Activated CD4-positive, alpha-beta T cell treated with anti-CD3 and anti-CD28 coated beads, Interleukin-2, amount 50 U/mL, for 1 hour (primary cell): ENCODE measurements around the gene PRM1.
A peak's percentile ranks its signal among the peaks of the same experiment; 100 is the strongest.

Source experiments
- DNase-seq: peaks from one replicate; pipeline ENCODE4 v3.0.0-alpha.2; 2020

Gene PRM1

DNA sequence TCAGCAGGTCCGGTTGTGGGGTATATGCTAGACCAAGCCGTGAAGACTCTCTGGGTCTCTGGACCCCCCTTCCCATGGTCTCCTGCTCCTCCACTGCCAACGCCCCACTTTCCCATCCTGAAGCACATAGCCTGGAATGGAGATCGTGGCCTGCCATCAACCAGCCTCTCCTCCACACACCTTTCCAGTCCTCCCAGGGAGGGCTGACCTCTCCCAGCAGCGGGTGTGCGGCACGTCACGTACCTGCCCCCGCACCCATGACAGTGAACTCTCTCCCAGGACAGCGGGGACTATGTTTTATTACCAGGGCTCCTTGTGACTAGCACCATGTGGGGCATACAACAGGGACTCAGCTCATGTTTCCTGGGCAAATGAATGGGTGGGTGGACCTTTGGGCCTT, 9.5 kb downstream of the PRM1 start:
- DNase-seq = no peak

DNA sequence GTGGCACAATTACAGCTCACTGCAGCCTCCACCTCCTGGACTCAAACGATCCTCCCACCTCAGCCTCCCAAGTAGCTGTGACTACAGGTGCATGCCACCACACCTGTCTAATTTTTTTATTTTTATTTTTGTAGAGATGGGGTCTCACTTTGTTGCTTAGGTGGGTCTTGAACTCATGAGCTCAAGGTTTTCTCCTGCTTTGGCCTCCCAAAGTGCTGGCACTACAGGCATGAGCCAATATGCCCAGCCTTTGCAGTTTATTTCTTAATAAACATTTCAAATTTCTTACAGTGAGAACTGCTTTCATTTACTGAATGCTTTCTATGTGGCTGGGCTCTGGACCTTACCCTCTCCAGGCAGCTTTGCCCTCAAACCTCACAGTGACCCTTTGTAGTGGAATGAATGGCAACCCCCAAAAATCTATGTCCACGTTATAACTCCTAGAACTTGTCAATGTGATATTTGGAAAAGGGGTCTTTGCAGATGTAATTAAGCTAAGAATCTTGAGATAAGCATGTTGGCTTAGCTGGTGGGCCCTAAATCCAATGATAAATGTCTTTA, 10.4 kb downstream of the PRM1 start:
- DNase-seq = no peak

DNA sequence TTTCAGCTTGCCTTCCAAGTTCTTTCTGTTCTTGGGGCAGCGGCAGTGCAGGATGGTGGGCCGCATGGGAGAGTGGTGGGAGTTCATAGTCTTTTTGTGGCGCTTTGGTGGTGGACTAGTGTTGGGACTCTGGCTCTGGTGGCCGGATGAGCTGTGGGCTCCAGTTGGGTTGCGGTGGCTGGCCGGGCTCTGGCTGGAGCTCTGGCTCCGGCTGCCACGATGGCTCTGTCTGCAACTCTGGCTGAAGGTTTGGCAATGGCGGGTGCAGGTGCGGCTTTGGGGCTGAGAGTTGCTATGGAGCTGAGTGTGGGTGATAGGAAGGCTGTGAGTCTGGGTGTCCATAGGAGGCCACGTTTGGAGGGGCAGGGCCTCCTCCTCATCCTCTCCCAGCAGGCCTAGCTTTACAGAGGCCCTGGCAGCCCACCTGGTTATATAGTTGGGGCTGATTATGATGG, 12.2 kb downstream of the PRM1 start, which contains the start of gene TNP2:
TSS of gene TNP2 (minus strand) at position 405 of the 455 bp plus-strand sequence. CDS start at position 342, 63 bp downstream.
- no peak for DNase-seq

DNA sequence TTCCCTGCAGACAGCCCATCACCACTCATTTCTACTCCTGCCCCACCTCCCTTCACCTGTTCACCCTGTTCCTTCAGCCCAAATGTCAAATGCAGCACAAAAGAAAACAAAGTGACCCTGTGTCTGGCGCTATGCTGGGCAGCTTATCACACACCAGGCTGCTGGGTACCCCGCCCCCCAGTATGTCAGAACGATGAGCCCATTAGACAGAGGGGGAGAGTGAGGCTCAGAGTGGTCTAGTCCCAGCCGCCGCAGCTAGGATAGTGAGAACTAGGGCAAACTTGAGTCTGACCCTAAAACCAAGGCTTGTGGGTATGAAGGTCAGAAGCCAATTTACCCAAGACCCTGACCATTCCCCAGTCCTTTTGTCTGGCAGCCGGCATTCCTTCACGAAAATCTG, 16.0 kb downstream of the PRM1 start:
- no peak for DNase-seq

DNA sequence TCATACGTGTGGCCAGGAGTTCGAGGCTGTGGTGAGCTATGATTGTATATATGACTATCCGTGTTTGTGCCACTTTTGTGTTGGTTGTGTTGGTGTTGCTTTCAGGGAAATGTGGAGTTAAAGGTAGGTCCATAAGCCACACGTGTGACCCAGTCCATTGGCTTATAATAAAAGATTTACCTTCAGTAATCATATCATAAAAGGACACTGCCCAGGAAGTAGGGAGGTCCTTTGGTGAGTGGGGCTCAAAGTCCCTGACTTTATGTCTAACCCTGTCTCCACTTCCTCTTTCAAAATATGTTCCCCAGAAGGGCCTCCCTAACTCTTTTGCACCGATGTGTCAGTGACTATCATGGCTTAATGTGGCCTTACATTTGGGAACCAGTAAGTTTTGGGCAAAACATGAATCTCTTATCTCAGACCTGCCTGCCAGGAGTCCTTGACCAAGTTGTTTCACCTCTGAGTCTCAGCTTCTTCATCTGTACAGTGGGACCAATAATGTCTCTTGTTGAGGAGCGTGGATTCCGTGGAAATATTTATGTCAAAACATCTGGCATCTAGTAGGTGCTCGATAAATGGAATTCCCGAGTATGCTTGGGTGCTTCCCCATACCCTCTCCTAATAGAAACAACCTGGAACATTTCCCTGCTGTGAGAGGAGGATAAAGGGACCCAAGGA, 16.8 kb downstream of the PRM1 start:
- DNase-seq = no peak

DNA sequence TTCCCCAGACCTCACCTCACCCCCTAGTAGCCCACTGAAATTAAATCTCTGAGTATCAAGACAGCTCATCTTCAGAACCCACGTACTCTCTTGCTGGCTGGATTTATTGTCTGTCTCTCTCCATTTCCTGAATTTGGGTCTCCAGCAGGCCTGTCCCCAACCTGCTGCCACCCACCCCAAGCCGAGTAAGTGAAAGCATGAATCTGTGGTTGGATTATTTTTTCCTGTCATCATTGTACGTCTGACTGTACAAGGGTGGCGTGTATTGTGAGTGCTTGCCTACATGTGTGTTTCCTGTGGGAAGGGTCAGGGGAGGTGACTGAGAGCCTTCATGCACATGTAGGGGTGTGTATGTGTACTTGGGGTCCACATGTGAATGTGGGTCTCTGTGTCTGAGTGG, 17.4 kb downstream of the PRM1 start:
- DNase-seq = peak; percentile 16

DNA sequence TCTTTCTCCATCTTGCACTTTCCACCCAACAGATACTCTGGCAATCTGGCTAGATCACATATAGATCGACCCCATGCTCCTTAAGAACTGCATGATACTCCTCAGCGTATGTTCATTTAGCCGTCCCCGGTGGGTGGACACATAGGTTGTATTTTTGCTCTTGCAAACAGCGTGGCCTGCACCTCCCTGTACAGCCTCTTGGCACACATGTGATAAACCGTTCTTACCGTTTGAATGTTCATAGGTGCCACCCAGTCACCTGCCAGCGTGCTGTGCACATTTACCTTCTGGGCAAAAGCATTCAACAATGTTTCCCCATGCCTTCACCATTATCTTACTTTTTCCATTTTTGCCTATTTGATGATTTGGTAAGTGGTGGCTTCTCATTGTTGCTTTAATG, 18.2 kb downstream of the PRM1 start:
- DNase-seq = no peak

DNA sequence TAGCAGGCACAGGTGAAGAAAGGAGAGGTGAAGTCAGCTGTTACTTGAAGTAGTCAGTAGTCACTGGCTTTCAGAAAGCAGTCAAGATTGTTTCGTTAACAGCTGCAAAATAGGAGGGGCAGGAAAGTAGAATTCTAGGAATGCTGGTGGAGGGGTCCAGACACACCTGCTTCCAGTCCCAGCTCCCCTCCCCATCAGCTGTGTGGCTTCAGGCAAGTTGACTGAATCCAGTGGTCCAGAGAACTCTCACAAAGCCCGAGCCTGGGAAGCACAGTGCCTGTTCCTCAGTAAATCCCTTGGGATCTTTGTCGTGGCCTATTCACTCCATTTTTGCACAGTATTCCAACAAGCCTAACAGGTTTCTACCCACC, 20.5 kb downstream of the PRM1 start:
- no peak for DNase-seq

DNA sequence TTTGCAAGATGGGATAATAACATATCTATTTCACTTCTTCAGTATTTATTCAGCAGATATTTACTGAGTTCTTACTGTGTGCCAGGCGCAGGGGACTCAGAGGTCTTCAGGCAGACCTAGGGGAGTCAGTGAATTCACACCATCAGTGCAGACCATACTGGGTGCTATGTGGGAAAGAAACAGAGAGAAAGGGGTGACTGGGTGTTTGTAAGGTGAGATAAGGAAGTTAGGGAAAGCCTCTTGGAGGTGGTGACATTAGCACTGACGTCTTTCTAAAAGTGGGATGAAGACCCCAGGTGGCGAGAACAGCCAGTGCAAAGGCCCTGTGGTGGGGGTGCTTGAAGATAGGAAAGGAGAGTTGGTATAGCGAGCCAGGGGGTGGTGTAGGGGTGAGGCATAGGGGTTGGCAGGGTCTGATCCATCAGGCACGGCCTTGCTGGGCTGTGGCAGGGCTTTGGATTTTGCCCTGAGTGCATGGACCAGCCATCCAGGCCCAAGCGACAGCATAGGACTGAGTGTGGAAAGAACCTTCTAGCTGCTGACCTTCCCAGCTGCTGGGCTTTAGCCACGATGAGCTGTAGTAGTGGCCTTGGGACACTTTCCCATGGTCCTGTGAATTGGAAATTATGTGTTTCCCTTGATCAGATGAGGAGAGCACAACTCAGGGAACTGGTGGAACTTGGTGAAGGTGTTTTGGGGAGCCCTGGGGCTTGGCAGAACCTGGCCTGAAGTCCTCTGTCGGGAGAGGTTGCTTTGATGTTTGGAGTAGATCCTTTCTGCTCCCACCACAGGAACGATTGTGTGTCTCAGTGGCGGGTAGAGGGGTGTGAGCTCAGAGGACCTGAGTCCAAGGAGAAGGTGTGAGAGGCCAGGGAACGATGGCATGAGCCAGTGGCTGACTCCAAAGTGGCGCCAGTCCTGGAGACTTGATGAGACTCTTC, 21.2 kb downstream of the PRM1 start:
- no peak for DNase-seq

DNA sequence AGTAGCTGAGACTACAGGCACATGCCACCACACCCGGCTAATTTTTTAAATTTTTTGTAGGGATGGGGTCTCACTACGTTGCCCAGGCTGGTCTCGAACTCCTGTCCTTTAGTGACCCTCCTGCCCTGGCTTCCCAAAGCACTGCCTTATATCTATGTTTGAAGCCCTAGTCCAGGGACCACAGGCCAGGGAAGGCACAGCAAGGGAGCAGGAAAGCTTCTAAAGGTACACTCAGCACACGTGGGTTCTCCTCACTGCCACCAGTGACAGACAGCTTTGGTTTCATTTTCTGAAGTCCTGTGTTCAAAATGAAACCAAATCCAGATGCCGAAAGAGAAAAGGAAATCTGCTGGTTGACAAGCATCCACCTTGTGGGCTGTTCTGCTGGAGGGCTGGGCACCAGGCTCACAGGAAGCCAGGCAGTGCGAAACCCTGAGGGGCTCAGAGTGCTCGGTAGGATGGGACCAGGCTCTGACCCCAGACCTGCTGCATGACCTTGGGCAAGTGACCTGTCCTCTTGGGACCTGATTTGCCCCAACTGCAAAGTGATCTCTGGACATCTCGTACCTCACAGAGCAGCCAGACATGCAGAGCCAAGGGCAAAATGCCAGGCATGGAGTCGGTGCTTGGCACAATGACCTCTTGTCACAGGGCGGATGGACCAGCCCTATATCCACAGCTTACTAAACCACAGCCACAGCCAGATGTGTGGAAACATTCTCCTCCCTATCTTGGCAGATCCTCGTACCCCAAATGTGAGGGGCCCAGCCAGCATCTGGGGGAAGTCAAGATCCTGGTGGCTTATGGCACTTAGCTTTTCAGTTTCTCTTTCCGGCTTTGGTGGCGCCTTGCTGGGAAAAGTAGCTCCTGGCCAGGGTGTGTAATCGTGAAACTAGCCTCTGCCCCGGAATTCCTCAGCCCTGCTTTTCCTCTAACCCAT, 22.3 kb downstream of the PRM1 start:
- peak; percentile 3 for DNase-seq

DNA sequence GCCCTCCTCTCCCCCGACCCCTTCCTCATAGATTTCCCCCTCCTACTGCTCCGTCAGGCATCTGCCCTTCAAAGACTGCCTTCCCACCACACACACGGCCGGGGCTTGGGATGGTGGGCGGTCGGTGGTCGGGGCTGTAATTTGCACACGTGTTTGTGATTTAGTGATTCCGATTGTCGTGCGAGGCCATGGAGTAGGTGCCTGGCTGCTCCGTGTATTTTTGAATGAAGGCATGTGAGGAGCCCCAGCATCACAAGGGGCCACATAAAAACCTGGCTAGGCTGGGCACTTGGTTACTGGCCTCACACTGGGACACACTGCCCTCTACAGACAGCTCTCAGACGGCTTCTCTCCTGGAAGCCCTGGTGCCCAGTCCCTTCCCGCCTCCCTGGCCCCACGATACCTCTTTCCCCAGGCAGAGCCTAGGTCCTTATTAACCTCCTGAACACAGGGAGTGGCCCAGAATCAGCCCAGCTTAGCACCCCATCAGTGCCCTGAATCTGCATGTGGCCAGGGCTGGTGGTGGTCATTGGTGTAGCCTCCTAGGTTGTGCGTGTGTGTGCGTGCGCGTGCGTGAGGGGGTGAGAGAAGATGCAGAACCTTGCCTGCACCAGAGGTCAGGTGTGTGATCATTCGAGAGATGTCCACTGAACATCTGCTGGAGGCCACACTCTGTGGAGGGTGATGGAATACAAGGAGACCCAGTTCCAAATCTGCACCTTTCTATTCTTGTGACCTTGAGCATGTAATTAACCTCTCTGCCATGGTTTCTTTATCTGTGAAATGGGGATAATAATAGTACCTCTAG, 23.8 kb downstream of the PRM1 start:
- DNase-seq = peak; percentile 51

DNA sequence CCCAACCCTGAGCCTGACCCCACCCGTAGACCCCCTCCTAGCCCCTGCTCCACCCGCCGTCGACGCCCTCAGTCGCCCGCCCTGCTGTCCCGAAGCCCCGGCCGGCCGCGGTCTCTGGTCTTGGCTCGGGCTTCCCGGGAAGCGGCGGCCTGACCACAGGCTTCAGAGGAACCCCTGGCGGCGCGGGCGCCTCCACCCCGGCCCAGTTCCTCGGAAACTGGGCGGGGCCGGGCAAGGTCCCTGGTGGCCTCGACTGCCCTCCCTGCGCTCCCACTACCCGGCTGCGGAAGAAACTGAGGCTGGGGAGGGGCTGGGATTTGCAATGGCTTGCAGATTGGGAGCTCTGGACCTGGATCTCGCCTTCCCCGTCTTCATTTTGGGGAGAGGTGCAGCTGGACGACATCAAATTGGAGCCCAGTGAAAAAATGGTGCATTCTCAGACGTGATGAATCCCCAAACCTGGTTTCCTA, 24.4 kb downstream of the PRM1 start:
- DNase-seq = peak; percentile 16

DNA sequence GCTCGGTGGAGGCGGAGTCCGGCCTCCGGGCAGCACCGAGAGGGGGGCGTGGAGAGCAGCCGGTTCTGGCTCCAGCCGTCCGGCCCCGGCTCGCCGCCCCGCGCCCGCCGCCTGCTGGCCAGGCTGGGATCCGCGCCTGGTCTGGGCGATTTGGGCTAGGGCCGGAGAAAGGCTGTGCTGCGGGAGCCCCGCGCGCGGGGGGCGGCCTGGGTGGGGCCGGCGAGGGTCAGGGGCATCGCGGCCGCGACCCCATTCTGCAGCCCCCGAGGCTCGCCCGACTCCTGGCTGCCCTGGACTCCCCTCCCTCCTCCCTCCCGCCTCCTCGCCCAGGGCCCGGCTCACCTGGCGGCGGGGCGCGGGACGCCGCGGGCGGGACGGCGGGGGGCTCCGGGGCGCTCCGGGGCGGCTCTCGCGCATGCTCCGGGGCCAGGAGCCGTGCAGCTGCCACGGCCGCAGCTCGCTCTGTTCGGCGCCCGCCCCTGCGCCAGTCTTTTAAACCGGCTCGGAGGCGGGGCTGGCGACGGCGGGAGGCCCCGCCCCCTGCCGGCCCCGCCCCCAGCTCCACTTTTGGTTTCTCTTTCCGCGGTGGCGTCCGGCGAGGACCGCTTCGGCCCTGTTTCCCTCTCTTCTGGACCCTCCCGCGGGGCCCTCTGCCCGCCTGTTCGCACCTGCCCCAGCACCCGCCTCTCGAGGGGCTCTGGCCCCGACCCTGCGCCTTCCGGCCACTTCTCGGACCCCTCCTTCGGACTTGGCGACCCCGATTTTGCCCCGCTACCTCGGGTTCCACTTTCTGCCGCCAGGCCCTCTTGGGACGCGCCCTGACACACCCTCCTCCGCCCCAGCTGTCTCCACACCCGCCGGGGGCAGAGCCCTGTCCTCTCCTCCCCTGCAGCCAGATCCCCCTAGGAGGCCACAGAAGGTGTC, 25.1 kb downstream of the PRM1 start, which contains the start of gene SOCS1:
TSS of gene SOCS1 (minus strand) at position 468 of the 924 bp plus-strand sequence. CDS start 726 bp downstream, outside the sequence.
- peak; percentile 83 for DNase-seq

DNA sequence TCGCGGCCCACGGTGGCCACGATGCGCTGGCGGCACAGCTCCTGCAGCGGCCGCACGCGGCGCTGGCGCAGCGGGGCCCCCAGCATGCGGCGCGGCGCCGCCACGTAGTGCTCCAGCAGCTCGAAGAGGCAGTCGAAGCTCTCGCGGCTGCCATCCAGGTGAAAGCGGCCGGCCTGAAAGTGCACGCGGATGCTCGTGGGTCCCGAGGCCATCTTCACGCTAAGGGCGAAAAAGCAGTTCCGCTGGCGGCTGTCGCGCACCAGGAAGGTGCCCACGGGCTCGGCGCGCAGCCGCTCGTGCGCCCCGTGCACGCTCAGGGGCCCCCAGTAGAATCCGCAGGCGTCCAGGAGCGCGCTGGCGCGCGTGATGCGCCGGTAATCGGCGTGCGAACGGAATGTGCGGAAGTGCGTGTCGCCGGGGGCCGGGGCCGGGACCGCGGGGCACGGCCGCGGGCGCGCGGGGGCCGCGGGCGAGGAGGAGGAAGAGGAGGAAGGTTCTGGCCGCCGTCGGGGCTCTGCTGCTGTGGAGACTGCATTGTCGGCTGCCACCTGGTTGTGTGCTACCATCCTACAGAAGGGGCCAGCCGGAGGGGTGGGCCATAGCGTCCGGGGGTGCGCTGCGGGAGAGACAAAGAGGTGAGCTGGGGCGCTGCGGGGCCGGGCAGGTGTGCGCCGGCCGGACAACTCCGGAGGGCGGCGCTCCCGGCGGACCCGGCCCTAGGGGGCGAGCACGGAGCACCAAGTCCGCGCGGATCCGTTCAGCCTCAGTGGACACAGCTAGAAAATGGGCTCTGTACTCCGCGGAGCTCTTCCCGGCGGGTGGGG, 26.0 kb downstream of the PRM1 start:
- peak; percentile 67 for DNase-seq

DNA sequence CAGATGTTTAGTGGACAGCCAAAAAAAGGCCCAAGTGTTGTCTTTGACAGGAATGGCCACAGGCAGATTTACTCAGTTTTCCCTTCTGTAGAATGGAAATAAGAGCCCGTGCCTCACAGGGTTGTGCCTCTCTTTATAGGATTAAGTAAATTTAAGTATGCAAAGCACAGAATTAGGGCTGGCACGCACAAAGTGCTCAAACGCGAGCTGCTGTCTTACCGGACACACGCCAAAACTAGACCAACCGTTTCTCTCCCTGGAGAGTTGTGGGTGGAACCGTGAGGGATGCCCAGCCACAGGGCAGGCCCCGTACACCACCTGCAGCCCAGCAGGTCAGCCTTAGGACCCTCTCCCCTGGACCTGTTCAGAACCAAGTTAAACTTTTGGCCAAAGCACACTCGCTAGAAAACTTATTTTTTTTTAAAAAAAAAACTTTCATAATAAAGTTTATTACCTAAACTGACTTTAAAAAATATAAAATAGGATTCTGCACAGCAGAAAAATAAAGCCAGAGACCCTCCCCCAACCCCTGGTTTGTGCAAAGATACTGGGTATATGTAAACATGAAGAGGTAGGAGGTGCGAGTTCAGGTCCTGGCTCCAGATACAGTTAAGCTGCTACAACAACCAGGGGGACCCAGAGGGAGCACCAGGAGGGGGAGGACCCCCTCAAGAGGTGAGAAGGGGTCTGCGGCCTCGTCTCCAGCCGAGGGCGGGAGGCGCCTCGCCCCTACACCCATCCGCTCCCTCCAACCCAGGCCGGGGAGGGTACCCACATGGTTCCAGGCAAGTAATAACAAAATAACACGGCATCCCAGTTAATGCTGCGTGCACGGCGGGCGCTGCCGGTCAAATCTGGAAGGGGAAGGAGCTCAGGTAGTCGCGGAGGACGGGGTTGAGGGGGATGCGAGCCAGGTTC, 26.9 kb downstream of the PRM1 start:
- peak; percentile 8 for DNase-seq

DNA sequence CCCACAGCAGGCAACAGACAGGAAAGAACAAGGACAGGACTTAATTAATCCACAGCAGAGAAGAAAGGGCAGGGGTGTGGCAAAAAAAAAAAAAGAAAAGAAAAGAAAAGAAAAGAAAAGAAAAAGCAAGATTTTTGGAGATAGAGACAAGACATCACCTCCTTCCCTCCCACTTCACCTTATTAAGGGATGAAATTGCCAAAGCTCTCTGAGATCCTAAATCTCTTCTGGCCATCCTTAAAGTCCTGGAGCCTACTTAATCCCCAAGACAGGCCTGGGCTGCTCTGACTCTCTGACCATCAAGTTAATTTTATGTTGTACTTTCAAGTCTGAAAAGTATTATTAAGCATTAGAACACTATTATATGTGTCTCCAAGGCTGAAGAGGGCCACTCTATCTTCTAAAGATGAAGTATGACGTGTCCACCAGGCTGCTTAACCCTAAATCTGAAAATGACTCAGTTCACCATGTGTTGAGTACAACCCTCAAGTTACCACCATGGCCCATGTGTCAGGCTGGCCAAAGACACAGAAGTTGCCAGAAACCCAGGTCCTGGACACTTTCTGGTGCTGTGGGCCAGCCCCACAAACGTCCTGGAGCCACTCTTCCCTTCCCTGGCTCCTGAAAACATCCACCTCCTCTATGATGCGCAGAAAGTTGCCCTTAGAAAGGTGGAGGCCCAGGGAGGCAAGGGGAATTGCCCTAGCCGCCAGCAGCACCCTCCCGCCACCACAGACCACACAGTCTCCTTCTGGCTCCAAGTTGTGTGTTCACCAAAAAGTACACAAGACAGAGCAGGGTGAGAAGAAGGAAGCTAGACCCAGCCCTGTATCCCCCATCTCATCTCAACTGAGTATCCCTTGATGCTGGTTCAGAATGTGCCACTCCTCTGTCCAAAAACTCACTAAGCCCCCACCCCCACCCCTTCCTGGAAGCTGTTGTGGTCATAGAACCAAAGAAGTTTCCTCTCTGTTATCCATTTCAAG, 27.8 kb downstream of the PRM1 start:
- DNase-seq = peak; percentile 41

DNA sequence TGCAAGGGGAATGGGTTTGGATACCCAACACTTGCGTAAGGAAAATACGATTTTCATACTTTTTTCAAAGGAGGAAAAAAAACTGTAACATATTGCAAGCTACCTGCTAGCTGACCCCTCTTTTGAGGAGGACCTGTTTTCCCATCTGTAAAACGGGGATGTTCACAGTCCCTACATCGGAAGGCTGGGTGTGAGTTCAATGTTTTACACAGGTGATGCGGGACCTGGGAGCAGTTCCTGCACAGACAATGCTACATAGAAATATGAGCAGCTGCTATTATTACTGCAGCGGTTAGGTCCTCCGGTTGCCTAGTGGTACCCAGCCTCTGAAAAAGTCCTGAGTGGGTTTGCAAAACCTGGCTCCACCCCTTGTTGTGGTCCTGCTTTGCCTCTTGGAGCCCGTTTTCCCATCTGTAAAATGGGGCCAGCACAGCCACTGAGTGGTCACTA, 28.6 kb downstream of the PRM1 start:
- DNase-seq = no peak
